Epithelial cell of prostate (primary cell): ENCODE results near the gene KLK8.

Source experiments
- DNase-seq: peaks from one replicate; pipeline ENCODE4 v3.0.0-alpha.2; 2011; ENCODE audit warnings: low read depth, low spot score
- H3K27ac ChIP-seq: fragments of 450-650 bp; 2 replicates; pipeline ENCODE4 v1.5.1; 2017; ENCODE audit warnings: mild to moderate bottlenecking

The KLK8 gene

DNA sequence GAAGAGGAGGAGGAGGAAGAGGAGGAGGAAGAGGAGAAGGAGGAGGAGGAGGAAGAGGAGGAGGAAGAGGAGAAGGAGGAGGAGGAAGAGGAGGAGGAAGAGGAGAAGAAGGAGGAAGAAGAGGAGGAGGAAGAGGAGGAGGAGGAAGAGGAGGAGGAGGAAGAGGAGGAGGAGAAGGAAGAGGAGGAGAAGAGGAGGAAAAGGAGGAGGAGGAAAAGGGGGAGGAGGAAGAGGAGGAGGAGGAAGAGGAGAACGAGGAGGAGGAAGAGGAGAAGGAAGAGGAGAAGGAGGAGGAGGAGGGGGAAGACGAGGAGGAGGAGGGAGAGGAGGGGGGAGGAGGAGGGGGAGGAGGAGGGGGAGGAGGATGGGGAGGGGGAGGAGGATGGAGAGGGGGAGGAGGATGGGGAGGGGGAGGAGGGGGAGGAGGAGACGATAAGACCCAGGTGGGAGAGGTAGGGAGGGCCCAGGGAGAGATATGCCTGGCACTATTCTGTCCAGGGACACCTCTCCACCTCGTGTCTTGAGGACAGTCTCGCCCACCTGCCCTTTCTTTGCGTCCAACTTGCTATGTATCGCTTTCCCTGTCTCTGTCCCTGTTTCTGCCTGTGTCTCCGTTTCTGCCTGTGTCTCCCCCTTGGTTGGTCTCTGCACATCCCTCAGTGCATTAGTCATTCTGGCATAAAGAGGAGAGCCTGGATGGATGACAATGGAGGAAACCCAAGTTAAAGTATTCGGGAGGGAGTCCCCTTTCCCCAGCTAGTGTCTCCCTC, 41.5 kb downstream of the KLK8 start:
- DNase-seq = no peak
- H3K27ac ChIP-seq = no peak overlapping the region

GRCh38 chr19:50957587-50957986, 43.8 kb downstream of the KLK8 start:
- no peak for DNase-seq
- H3K27ac ChIP-seq = no peak overlapping the region

- peak within 1 kb of the TSS; percentile 69 for H3K27ac ChIP-seq
These were observed 48.5 kb downstream of the KLK8 start, which contains the start of gene KLK5 for GRCh38 chr19:50952910-50953309. TSS of gene KLK5 (minus strand) at chr19:50953038. CDS start at chr19:50952657, 381 bp downstream.

GRCh38 chr19:50949861-50950260, 51.5 kb downstream of the KLK8 start:
- no peak for DNase-seq

More at GRCh38 chr19:50952910-50953309, 48.5 kb downstream of the KLK8 start, which contains the start of gene KLK5:
- no peak for DNase-seq

GRCh38 chr19:50947123-50947522, 54.3 kb downstream of the KLK8 start:
- no peak overlapping the region for H3K27ac ChIP-seq
- no peak for DNase-seq

More at GRCh38 chr19:50949861-50950260, 51.5 kb downstream of the KLK8 start:
- H3K27ac ChIP-seq = no peak overlapping the region
